ENCODE results near the gene LRCOL1.

GRCh38 chr12:132578118-132578517 lies 32.3 kb downstream of the LRCOL1 start:
- TF ChIP-seq, protein P1, sequence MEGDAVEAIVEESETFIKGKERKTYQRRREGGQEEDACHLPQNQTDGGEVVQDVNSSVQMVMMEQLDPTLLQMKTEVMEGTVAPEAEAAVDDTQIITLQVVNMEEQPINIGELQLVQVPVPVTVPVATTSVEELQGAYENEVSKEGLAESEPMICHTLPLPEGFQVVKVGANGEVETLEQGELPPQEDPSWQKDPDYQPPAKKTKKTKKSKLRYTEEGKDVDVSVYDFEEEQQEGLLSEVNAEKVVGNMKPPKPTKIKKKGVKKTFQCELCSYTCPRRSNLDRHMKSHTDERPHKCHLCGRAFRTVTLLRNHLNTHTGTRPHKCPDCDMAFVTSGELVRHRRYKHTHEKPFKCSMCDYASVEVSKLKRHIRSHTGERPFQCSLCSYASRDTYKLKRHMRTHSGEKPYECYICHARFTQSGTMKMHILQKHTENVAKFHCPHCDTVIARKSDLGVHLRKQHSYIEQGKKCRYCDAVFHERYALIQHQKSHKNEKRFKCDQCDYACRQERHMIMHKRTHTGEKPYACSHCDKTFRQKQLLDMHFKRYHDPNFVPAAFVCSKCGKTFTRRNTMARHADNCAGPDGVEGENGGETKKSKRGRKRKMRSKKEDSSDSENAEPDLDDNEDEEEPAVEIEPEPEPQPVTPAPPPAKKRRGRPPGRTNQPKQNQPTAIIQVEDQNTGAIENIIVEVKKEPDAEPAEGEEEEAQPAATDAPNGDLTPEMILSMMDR (IDR thresholded peaks at IDR 0.05; ENCODE audit: borderline replicate concordance, extremely low read depth, low read length, poor library complexity, severe bottlenecking), result no peak
- no peak for TF ChIP-seq EZH2 (IDR thresholded peaks at IDR 0.05; ENCODE audit: borderline replicate concordance, low read depth, low read length, severe bottlenecking)

Data from DND-41 (cell line).